ENCODE measurements around the gene PHAF1. TPM values are rescaled to one million over a fixed set of nuclear protein-coding genes. Genes with fewer than 3 reads are reported as not detected.

PHAF1 gene
- total and polyA plus RNA-seq, 8 donors, result 4.6 to 39.6 (median 7.6) TPM

DNA sequence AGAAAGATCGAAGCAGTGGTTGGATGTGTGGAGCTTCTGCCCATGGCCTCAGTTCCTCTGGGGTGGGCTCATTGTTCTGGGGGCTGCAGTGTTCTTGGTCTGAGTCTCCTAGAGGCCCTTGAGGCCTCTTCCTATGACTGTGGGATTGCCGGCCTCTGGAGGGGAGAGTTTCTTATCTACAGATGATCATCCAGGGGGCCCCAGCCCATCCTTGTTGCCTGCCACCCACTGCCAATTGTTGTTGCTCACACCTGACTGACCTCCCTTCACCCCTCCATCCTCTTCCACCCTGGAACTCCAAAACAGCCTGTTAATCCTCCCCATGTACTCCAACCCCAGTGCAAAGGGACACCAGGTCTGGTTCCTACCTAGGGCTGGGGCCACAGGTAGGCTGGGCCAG, 35.2 kb downstream of the PHAF1 start:
- no peak overlapping the region for H3K4me3 ChIP-seq
- TF ChIP-seq POLR2A (IDR thresholded peaks at IDR 0.05) (no peak), CTCF (IDR thresholded peaks at IDR 0.05) (no peak), POLR2AphosphoS5 (IDR thresholded peaks at IDR 0.05) (no peak), EP300 (IDR thresholded peaks at IDR 0.05) (no peak)
- H3K27me3 ChIP-seq, result peaks cover 0 to 9% (median 0%) of the 10 kb centered on the region in 3 donors
- DNase-seq, result no peak
- no peak overlapping the region for H3K27ac ChIP-seq
- H3K4me1 ChIP-seq, result peaks cover 2 to 9% (median 6%) of the 10 kb centered on the region in 4 donors
- 89 to 100% (median 93%) methylated on average over 2 of the region's 2 CpGs for whole genome bisulfite sequencing, 5 donors
- H3K9me3 ChIP-seq, result no peaks in the 10 kb centered on the region
- peaks cover 65 to 97% (median 92%) of the 10 kb centered on the region in 4 donors for H3K36me3 ChIP-seq
- intact Hi-C loops (cut with DNase I; ENCODE audit: low total_unique reads), result no loop called here

GRCh38 chr16:67145746-67146145, 36.0 kb downstream of the PHAF1 start:
- no peak for DNase-seq
- H3K27ac ChIP-seq, result no peak overlapping the region
- WGBS, 5 donors, result 75 to 95% (median 85%) methylated on average over 2 of the region's 2 CpGs
- H3K36me3 ChIP-seq, result peaks cover 57 to 89% (median 84%) of the 10 kb centered on the region in 4 donors
- H3K4me1 ChIP-seq, result peaks cover 8 to 17% (median 13%) of the 10 kb centered on the region in 4 donors
- no peaks in the 10 kb centered on the region for H3K9me3 ChIP-seq
- intact Hi-C loops (cut with DNase I; ENCODE audit: low total_unique reads), result no loop called here
- TF ChIP-seq CTCF (IDR thresholded peaks at IDR 0.05) (no peak), EP300 (IDR thresholded peaks at IDR 0.05) (no peak), POLR2AphosphoS5 (IDR thresholded peaks at IDR 0.05) (no peak), POLR2A (IDR thresholded peaks at IDR 0.05) (no peak)
- peaks cover 0 to 17% (median 0%) of the 10 kb centered on the region in 3 donors for H3K27me3 ChIP-seq
- no peak overlapping the region for H3K4me3 ChIP-seq

DNA sequence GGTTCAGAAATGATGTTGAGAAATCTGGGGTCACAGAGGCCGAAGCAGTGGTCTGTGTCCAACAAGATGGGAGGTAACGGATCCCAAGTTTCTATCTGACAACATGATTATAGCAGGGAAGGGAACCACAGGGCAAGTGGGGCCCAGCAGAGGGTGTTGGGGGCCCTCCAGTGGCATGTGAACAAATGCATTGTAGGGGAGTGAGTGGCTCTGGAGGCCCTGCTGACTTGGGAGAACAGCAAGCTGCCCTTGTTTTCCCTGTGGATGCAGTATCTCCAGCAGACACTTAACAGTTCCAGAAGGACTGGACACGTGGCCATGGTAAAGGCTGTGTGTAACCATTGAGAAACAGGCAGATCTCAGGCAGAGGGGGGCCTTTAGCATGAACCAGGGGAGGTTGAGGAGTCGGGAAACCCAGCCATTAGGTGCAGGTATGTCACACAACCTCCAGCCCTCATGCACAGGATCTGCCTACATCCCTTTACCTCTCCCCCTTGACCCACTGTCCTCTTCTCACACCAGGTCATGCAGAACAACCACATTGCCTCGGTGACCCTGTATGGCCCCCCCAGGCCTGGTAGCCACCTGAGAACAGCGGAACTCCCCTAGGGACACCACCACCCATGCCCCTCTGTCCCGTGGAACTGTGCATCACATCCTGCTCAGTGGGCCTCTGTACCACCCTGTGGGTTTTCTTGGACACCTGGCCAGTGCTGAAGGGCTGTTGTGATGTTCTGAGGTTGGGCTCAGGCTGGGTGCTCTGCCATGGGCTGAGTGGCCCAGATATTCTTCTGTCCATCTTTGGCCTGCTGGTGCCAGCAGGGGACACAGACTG, 37.0 kb downstream of the PHAF1 start:
- intact Hi-C loops (cut with DNase I; ENCODE audit: low total_unique reads), result no loop called here
- no peak for TF ChIP-seq POLR2A (IDR thresholded peaks at IDR 0.05)
- Histone ChIP-seq H3K4me3 (no peak overlapping the region), H3K9me3 (no peaks in the 10 kb centered on the region), H3K27me3 (peaks cover 0 to 22% (median 0%) of the 10 kb centered on the region in 3 donors), H3K36me3 (peaks cover 47 to 79% (median 74%) of the 10 kb centered on the region in 4 donors), H3K27ac (no peak overlapping the region), H3K4me1 (peaks cover 8 to 27% (median 23%) of the 10 kb centered on the region in 4 donors)
- WGBS, 5 donors, result 67 to 90% (median 81%) methylated on average over 7 of the region's 7 CpGs
- DNase-seq, result no peak

DNA sequence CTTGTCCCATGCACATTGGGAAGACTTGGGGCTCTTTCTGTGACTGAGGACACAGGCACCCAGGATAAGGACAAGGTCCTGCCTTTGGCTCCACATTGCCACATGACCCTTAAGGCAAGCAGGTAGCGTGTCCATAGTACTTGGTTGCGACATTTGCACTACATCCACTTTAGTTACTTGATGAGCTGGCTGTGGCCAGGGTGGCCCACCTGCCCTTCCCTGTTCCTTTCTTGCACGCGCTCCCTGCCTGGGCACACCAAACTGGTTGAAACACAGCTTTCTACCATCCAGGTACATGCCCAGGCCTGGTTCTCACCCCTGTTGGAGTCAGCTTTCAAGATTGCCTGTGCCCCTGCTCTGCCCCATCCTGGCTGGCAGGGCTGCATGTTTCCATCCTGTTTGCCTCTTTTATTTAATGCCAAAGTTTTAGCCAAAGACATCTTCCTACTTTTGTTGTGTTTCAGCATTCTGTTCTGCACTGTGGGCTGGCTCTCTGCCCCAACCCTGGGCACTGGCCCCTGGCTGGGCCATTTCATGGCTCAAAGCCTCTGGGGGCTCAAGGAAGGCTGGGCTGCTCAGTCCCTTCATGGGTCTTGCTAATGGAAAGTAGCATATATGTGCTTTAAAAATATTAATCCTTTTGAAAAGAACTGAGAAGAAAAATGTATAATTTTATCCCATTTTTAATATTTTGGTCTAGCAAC, 37.8 kb downstream of the PHAF1 start:
- 90 to 97% (median 94%) methylated on average over 4 of the region's 4 CpGs for WGBS, 5 donors
- peaks cover 39 to 70% (median 66%) of the 10 kb centered on the region in 4 donors for H3K36me3 ChIP-seq

More for the DNA sequence above, 37.8 kb downstream of the PHAF1 start:
- H3K4me1 ChIP-seq, result peaks cover 8 to 28% (median 25%) of the 10 kb centered on the region in 4 donors
- no peak overlapping the region for H3K27ac ChIP-seq
- H3K9me3 ChIP-seq, result no peaks in the 10 kb centered on the region
- peaks cover 0 to 22% (median 0%) of the 10 kb centered on the region in 3 donors for H3K27me3 ChIP-seq
- intact Hi-C loops (cut with DNase I; ENCODE audit: low total_unique reads), result no loop called here
- no peak for TF ChIP-seq CTCF (IDR thresholded peaks at IDR 0.05)
- TF ChIP-seq POLR2A (IDR thresholded peaks at IDR 0.05), result no peak
- TF ChIP-seq POLR2AphosphoS5 (IDR thresholded peaks at IDR 0.05), result no peak
- TF ChIP-seq EP300 (IDR thresholded peaks at IDR 0.05), result no peak
- DNase-seq, result no peak
- H3K4me3 ChIP-seq, result no peak overlapping the region
